AG04450 (cell line): Measurements from ENCODE around the gene CA5A. TPM values are rescaled to one million over a fixed set of nuclear protein-coding genes. Genes with fewer than 3 reads are reported as not detected.

ENCODE experiments used
- CTCF ChIA-PET: fragments of 300-600, 350-600 bp; formaldehyde crosslinking; extraction: SDS; loops from one replicate; lab custom pipeline; 2022; ENCODE audit warnings: antibody characterized with exemption, inconsistent platforms; lab: Charles Lee
- POLR2A ChIA-PET: fragments of 350-600 bp; formaldehyde crosslinking; extraction: SDS; loops from one replicate; lab custom pipeline; 2021; ENCODE audit warnings: antibody characterized with exemption, inconsistent platforms; lab: Yijun Ruan, JAX
- DNase-seq: peaks from one replicate; pipeline ENCODE4 v3.0.0-alpha.2; 2011; ENCODE audit warnings: low read depth, low spot score
- H3K27ac ChIP-seq: one replicate; pipeline ENCODE4 v1.5.1; 2012; ENCODE audit warnings: low read depth, low read length, control low read depth
- H3K27me3 ChIP-seq: one replicate; pipeline ENCODE4 v1.6.0; 2012; ENCODE audit warnings: low read length; ENCODE audit not compliant: control insufficient read depth, insufficient read depth
- H3K4me3 ChIP-seq: 2 replicates; pipeline ENCODE4 v1.5.1; 2011; ENCODE audit warnings: mild to moderate bottlenecking, low read depth, low read length, control low read depth
- H3K9me3 ChIP-seq: 2 replicates; pipeline ENCODE4 v1.5.1; 2012; ENCODE audit warnings: low read length; ENCODE audit not compliant: control insufficient read depth, insufficient read depth
- CTCF ChIP-seq: IDR thresholded peaks from 2 replicates; pipeline ENCODE4 v1.5.1; 2011; ENCODE audit warnings: low read depth, low read length, control low read depth, inconsistent platforms
- polyA plus RNA-seq: library from polyadenylated mRNA; depleted of rRNA; stranded (reverse); fragments of >200 nt; gene quantifications from 2 replicates; pipeline ENCODE4 v1.2.3, GENCODE V29; 2011

CA5A gene
- polyA plus RNA-seq, 1 experiment, result not detected

DNA sequence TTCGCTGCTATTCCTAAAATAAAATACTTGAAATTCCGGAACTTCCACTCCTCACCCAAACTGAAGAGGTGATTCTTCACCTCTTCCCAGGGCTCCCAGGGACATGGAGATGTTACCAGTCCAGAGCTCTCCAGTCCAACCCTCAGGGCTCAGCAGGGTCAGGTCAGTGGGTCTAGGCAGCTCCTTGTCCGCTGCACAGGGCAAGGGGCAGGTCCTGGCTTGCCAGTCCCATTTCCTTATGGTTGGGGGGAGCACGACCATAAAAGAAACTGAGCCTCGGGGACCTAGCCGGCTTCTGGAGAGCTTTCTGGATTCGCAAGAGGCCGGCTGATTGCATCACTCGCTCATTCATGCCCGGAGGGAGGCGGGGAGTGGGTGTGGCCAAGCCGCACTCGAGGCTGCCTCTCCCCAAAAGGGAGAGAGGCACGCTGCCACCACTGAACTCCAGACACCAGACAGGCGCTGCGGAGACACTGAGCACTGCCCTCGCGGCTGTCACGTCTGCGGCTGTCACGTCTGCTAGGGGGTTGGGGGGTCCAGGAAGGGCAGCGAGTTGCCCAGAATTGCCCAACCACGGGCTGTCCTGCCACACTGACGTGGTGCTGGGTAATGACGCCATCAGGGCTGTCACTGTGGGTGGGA is 82.8 kb downstream of the CA5A start:
- H3K9me3 ChIP-seq, result no peaks in the 10 kb centered on the region; the same call in 1 of the 2 replicates
- POLR2A ChIA-PET, result interaction anchor here (0.9 to 1.5 kb wide), 3 partner anchors 15 to 64 kb away, joined by 3 to 9 read pairs (median 3); partner anchors contain the start of gene SLC7A5
- TF ChIP-seq CTCF, result no peak
- H3K27me3 ChIP-seq, result no peaks in the 10 kb centered on the region
- CTCF ChIA-PET, result interaction anchor here (1.7 to 1.9 kb wide), 2 partner anchors 18 to 74 kb away, joined by 6 to 9 read pairs; no protein-coding TSS in a partner anchor
- H3K4me3 ChIP-seq, result peak overlapping the region; percentile 51
- H3K27ac ChIP-seq, result peak overlapping the region; percentile 97
- peak; percentile 67 for DNase-seq

- H3K27ac ChIP-seq, result no peak overlapping the region
- POLR2A ChIA-PET, result interaction anchor here (0.6 kb wide), 1 partner anchor 13 kb away, joined by 9 read pairs; no protein-coding TSS in a partner anchor
- no peaks in the 10 kb centered on the region for H3K27me3 ChIP-seq
- no peak for TF ChIP-seq CTCF
- DNase-seq, result no peak
- no peak overlapping the region for H3K4me3 ChIP-seq
- CTCF ChIA-PET, result interaction anchor here (3.4 kb wide), 1 partner anchor 18 kb away, joined by 46 read pairs; the partner anchor contains the start of gene SLC7A5
- H3K9me3 ChIP-seq, result no peaks in the 10 kb centered on the region
Measured at GRCh38 chr16:87851601-87852000, 84.7 kb downstream of the CA5A start.

DNA sequence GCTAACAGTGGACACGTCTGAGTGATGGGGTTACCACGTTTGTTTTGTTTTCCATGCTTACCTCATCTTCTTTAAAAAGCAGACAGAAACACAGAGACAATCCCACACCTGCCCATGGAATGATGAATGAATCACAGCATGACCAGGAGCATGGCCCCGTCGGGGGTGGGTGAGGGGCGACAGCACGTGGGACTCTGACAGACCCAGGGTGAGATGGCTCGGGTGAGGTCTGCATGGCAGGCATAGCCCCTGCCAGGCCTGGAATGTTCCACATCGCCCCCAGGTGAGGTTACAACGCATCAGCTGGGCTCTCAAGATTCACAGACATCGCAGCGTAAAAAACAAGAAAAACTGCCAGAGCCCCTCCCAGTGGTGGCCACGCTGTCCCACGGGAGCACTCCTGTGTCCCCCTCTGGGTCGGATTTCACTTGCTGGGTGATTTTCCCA is 85.2 kb downstream of the CA5A start:
- TF ChIP-seq CTCF, result no peak
- Histone ChIP-seq H3K27me3 (no peaks in the 10 kb centered on the region), H3K27ac (no peak overlapping the region), H3K4me3 (no peak overlapping the region), H3K9me3 (no peaks in the 10 kb centered on the region)
- POLR2A ChIA-PET, result no interaction called here
- DNase-seq, result no peak
- CTCF ChIA-PET, result interaction anchor here (2.8 to 3.4 kb wide), 2 partner anchors 12 to 19 kb away, joined by 41 to 46 read pairs; partner anchors contain the start of gene SLC7A5

- no peak overlapping the region for H3K4me3 ChIP-seq
Measured at GRCh38 chr16:87850009-87851006, 86.0 kb downstream of the CA5A start.

More at GRCh38 chr16:87850009-87851006, 86.0 kb downstream of the CA5A start:
- H3K27ac ChIP-seq, result peak overlapping the region; percentile 11
- POLR2A ChIA-PET, result interaction anchor here (0.7 to 1.0 kb wide), 2 partner anchors 21 to 43 kb away, joined by 3 read pairs; no protein-coding TSS in a partner anchor
- peak; percentile 85 for TF ChIP-seq CTCF
- no peaks in the 10 kb centered on the region for H3K9me3 ChIP-seq
- CTCF ChIA-PET, result interaction anchor here (0.7 to 3.4 kb wide), 19 partner anchors 10 to 77 kb away, joined by 3 to 46 read pairs (median 7); partner anchors contain the start of gene SLC7A5
- no peaks in the 10 kb centered on the region for H3K27me3 ChIP-seq
- no peak for DNase-seq
